WI38 (cell line): ENCODE results near the gene PRPF40A.
"Not testable (repeated sequence)": the region's sequence is repeated elsewhere in the genome, so short reads cannot be mapped to it uniquely, and the experiment has no call there.

Experiments used
- H3K4me3 ChIP-seq: 2 replicates; pipeline ENCODE4 v1.5.1; 2011; ENCODE audit warnings: low read depth, mild to moderate bottlenecking, control low read depth, low read length
- TF ChIP-seq, protein P1 (sequence below): IDR thresholded peaks from 2 replicates; pipeline ENCODE4 v1.5.1; 2012; ENCODE audit warnings: low read depth, mild to moderate bottlenecking, control low read depth, low read length

PRPF40A gene

GRCh38 chr2:152755029-152755428, 37.8 kb upstream of the PRPF40A start:
- no peak overlapping the region for H3K4me3 ChIP-seq
- TF ChIP-seq, protein P1, sequence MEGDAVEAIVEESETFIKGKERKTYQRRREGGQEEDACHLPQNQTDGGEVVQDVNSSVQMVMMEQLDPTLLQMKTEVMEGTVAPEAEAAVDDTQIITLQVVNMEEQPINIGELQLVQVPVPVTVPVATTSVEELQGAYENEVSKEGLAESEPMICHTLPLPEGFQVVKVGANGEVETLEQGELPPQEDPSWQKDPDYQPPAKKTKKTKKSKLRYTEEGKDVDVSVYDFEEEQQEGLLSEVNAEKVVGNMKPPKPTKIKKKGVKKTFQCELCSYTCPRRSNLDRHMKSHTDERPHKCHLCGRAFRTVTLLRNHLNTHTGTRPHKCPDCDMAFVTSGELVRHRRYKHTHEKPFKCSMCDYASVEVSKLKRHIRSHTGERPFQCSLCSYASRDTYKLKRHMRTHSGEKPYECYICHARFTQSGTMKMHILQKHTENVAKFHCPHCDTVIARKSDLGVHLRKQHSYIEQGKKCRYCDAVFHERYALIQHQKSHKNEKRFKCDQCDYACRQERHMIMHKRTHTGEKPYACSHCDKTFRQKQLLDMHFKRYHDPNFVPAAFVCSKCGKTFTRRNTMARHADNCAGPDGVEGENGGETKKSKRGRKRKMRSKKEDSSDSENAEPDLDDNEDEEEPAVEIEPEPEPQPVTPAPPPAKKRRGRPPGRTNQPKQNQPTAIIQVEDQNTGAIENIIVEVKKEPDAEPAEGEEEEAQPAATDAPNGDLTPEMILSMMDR = peak; percentile 27; the same call in 1 of the 2 replicates

- H3K4me3 ChIP-seq = not testable (repeated sequence)
Measured at GRCh38 chr2:152747751-152748150, 30.5 kb upstream of the PRPF40A start.

- no peak overlapping the region for H3K4me3 ChIP-seq
- TF ChIP-seq, protein P1 = peak; percentile 43; the same call in 1 of the 2 replicates
Measured at GRCh38 chr2:152743002-152743401, 25.7 kb upstream of the PRPF40A start.

GRCh38 chr2:152740743-152741328, 23.6 kb upstream of the PRPF40A start:
- TF ChIP-seq, protein P1 = peak; percentile 50; the same call in 1 of the 2 replicates

DNA sequence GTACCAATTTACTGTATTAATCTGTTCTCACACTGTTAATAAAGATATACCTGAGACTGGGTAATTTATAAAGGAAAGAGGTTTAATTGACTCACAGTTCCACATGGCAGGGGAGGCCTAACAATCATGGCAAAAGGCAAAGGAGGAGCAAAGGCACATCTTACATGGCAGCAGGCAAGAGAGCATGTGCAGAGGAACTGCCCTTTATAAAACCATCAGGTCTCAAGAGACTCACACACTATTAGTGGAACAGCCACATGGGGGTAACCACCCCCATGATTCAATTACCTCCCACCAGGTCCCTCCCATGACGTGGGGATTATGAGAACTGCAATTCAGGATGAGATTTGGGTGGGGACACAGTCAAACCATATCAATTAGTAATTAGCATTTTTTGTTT, 22.4 kb upstream of the PRPF40A start:
- not testable (repeated sequence) for H3K4me3 ChIP-seq

More at GRCh38 chr2:152740743-152741328, 23.6 kb upstream of the PRPF40A start:
- H3K4me3 ChIP-seq = no peak overlapping the region

DNA sequence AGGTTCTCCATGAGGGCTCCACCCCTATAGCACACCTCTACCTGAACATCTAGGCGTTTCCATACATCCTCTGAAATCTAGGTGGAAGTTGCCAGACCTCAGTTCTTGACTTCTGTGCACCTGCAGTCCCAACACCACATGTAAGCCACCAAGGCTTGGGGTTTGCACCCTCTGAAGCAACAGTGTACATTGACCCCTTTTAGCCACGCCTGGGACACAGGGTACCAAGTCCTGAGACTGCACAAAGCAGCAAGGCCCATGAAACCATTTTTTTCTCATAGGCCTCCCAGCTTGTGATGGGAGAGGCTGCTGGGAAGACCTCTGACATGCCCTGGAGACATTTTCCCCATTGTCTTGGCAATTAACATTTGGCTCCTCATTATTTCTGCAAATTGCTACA, 21.2 kb upstream of the PRPF40A start:
- TF ChIP-seq, protein P1 = no peak
- H3K4me3 ChIP-seq = no peak overlapping the region

GRCh38 chr2:152737509-152737908, 20.2 kb upstream of the PRPF40A start:
- H3K4me3 ChIP-seq = not testable (repeated sequence)

- TF ChIP-seq, protein P1 = no peak
- H3K4me3 ChIP-seq = no peak overlapping the region
Measured at GRCh38 chr2:152730591-152731333, 13.5 kb upstream of the PRPF40A start.

GRCh38 chr2:152729844-152730243, 12.6 kb upstream of the PRPF40A start:
- TF ChIP-seq, protein P1 = no peak
- H3K4me3 ChIP-seq = no peak overlapping the region
